GM19467 (cell line): Measurements from ENCODE around the gene TGDS.

Experiments
- ATAC-seq: cut with Tn5 transposase; IDR thresholded peaks from one replicate; pipeline ENCODE4 v1.9.1; 2021; ENCODE audit warnings: mild to moderate bottlenecking, moderate library complexity; ENCODE audit not compliant: unreplicated experiment

TGDS gene

GRCh38 chr13:94601446-94602431 is 5.8 kb upstream of the TGDS start, which contains the start of gene GPR180:
Gene GPR180 (plus strand): TSS chr13:94601857. CDS start chr13:94601928, 71 bp downstream.
- ATAC-seq = peak; percentile 100

- ATAC-seq = no peak
Observed at GRCh38 chr13:94599877-94600276, 3.9 kb upstream of the TGDS start.

DNA sequence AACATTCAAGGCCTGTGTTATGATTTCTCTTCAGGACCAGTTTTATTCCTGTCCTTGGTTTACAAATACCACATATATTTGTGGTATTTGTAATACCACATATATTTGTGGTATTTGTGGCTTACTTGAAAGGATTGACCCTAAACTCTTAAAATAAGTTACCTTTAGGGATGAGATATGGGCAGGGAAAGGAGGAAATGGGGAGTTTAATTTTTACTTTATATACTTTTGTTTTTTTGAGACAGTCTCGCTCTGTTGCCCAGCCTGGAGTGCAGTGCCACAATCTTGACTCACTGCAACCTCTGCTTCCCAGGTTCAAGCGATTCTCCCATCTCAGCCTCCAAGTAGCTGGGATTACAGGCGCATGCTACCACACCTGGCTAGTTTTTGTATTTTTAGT is 2.3 kb upstream of the TGDS start:
- ATAC-seq = no peak

GRCh38 chr13:94596575-94596971 is 621 bp upstream of the TGDS start:
- ATAC-seq = no peak

- peak; percentile 43 for ATAC-seq
Observed at GRCh38 chr13:94595001-94595949, 677 bp downstream of the TGDS start.

DNA sequence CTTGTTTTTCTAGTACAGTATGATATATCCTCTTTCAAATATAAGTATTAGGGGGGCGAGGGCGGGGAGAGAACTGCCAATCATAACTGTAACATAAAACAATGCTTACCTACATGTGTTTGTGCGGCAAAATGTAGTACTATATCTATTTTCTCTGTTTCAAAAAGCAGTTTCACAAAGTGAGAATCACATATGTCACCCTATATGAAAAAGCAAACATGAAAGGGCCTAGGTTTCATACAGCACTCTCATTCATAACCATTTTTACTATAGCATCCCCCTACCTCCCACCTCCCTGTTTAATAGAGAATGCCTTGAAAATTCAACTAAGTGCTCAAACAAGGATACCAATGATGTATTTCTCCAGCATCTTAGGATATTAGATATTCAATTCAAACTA is 5.2 kb downstream of the TGDS start:
- no peak for ATAC-seq

GRCh38 chr13:94588541-94588940 is 7.4 kb downstream of the TGDS start:
- ATAC-seq = no peak

GRCh38 chr13:94586371-94586770 is 9.6 kb downstream of the TGDS start:
- ATAC-seq = no peak

- no peak for ATAC-seq
Observed at GRCh38 chr13:94585543-94586101, 10.3 kb downstream of the TGDS start.

GRCh38 chr13:94583926-94584325 is 12.0 kb downstream of the TGDS start:
- no peak for ATAC-seq

GRCh38 chr13:94579063-94579462 is 16.9 kb downstream of the TGDS start:
- no peak for ATAC-seq

- ATAC-seq = no peak
Observed at GRCh38 chr13:94569615-94570014, 26.3 kb downstream of the TGDS start.

DNA sequence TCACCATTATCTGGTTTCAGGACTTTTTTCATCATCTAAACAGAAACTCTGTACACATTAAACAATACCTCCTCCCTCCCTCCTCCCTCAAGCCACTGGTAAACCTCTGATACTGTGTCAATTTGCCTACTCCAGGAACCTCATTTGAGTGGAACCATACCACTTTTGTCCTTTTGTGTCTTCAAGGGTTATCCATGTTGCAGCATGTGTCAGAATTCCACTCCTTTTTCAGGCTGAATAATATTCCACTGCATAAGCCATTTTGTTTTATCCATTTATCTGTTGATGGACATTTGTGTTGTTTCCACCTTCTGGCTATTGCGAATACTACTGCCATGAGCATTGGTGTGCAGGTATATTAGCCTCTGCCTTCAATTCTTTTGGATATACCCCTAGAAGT is 27.5 kb downstream of the TGDS start:
- no peak for ATAC-seq

DNA sequence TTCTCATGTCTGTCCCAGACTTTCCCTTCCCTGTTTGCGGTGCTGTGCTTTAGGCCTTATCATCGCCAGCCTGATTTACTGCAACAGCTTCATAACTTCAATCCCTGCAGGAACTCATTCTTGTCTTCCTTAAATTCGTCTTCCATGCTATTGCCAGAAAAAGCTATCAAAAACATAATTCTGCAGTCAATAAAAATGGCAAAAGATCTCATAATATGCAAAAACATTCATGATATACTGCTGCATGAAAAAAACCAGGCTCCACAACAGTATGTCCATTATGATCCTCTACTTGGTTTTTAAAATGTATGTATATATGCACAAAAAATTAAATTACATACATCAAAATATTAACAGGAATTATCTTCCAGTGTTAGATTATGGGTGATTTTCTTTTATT is 28.4 kb downstream of the TGDS start:
- ATAC-seq = no peak

GRCh38 chr13:94561126-94561525 is 34.8 kb downstream of the TGDS start:
- no peak for ATAC-seq

DNA sequence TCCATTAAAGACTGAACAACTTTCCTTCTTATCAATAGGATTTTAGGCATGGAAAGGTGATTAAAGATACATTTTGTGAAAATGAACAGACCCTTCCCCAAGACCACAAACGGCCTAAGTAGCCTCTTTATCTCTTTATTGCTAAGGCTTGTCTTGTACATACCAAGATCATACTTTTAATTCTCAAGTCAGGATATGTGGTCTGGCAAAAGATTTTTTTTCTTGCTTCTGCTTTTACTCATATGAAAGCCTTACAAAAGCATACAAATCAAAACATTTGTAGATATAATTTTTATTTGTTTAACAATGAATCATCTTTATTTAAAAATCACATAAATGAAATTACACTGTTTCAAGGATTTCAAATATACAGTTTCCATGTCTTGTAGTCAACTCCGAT is 35.8 kb downstream of the TGDS start:
- no peak for ATAC-seq

GRCh38 chr13:94559222-94559795 is 36.6 kb downstream of the TGDS start:
- no peak for ATAC-seq

GRCh38 chr13:94558716-94559115 is 37.2 kb downstream of the TGDS start:
- no peak for ATAC-seq

GRCh38 chr13:94557684-94558235 is 38.2 kb downstream of the TGDS start:
- no peak for ATAC-seq

GRCh38 chr13:94556621-94557020 is 39.3 kb downstream of the TGDS start:
- ATAC-seq = no peak
